Activated CD4-positive, alpha-beta T cell treated with anti-CD3 and anti-CD28 coated beads, Interleukin-2, amount 10 ng/mL, durations not matched to agents 24 days and 14 days (primary cell): ENCODE measurements around the gene TCOF1. TPM values are rescaled to one million over a fixed set of nuclear protein-coding genes. Genes with fewer than 3 reads are reported as not detected.
A peak's percentile ranks its signal among the peaks of the same experiment; 100 is the strongest.

ENCODE experiments used
- DNase-seq: peaks from one replicate; pipeline ENCODE4 v3.0.0; 2022
- H3K27ac Mint-ChIP-seq: one replicate; pipeline ENCODE4 v1.8.0; 2022; ENCODE audit warnings: mild to moderate bottlenecking, mixed read lengths
- H3K27me3 Mint-ChIP-seq: one replicate; pipeline ENCODE4 v1.8.0; 2022; ENCODE audit warnings: mixed read lengths
- H3K36me3 Mint-ChIP-seq: one replicate; pipeline ENCODE4 v1.8.0; 2022; ENCODE audit warnings: low read depth, mild to moderate bottlenecking, mixed read lengths
- H3K4me1 Mint-ChIP-seq: one replicate; pipeline ENCODE4 v1.8.0; 2021; ENCODE audit warnings: mixed read lengths
- H3K4me3 Mint-ChIP-seq: one replicate; pipeline ENCODE4 v1.8.0; 2022; ENCODE audit warnings: mild to moderate bottlenecking, moderate library complexity, mixed read lengths
- H3K9me3 Mint-ChIP-seq: one replicate; pipeline ENCODE4 v1.8.0; 2021; ENCODE audit warnings: mixed read lengths
- intact Hi-C: fragments of 100-400 bp; cut with micrococcal nuclease; formaldehyde crosslinking; loops from one replicate; pipeline ENCODE4 v1.15.1; 2023
- total RNA-seq: library from RNA; stranded (reverse); gene quantifications from 2 replicates; pipeline ENCODE4 v1.2.3, GENCODE V29; 2022

TCOF1 gene
- total RNA-seq, 1 donor from 2014 or later, result 130 TPM

GRCh38 chr5:150404535-150404934, 47.0 kb downstream of the TCOF1 start:
- no peak for DNase-seq
- Mint-ChIP-seq H3K4me1 (peaks cover 4% of the 10 kb centered on the region), H3K27me3 (no peaks in the 10 kb centered on the region), H3K27ac (no peak overlapping the region), H3K36me3 (peaks cover 60% of the 10 kb centered on the region), H3K9me3 (no peaks in the 10 kb centered on the region), H3K4me3 (no peak overlapping the region)
- intact Hi-C loops, result no loop called here

- Mint-ChIP-seq H3K4me3 (no peak overlapping the region), H3K9me3 (no peaks in the 10 kb centered on the region), H3K27me3 (no peaks in the 10 kb centered on the region), H3K36me3 (peaks cover 59% of the 10 kb centered on the region), H3K4me1 (peaks cover 11% of the 10 kb centered on the region), H3K27ac (no peak overlapping the region)
- no peak for DNase-seq
- intact Hi-C loops, result no loop called here
Measured at GRCh38 chr5:150404941-150405816, 47.7 kb downstream of the TCOF1 start.

- no peak overlapping the region for H3K27ac Mint-ChIP-seq
- H3K4me1 Mint-ChIP-seq, result peaks cover 19% of the 10 kb centered on the region
- H3K36me3 Mint-ChIP-seq, result peaks cover 55% of the 10 kb centered on the region
- no peaks in the 10 kb centered on the region for H3K9me3 Mint-ChIP-seq
- H3K27me3 Mint-ChIP-seq, result no peaks in the 10 kb centered on the region
- H3K4me3 Mint-ChIP-seq, result no peak overlapping the region
- DNase-seq, result no peak
- intact Hi-C loops, result no loop called here
Measured at GRCh38 chr5:150406103-150406722, 48.7 kb downstream of the TCOF1 start.

GRCh38 chr5:150406723-150407095, 49.2 kb downstream of the TCOF1 start:
- no peak overlapping the region for H3K27ac Mint-ChIP-seq
- H3K9me3 Mint-ChIP-seq, result no peaks in the 10 kb centered on the region
- no peak for DNase-seq
- peaks cover 50% of the 10 kb centered on the region for H3K36me3 Mint-ChIP-seq
- no peaks in the 10 kb centered on the region for H3K27me3 Mint-ChIP-seq
- peaks cover 20% of the 10 kb centered on the region for H3K4me1 Mint-ChIP-seq
- intact Hi-C loops, result no loop called here
- H3K4me3 Mint-ChIP-seq, result no peak overlapping the region

- H3K4me3 Mint-ChIP-seq, result no peak overlapping the region
- no peaks in the 10 kb centered on the region for H3K27me3 Mint-ChIP-seq
- intact Hi-C loops, result no loop called here
- H3K9me3 Mint-ChIP-seq, result no peaks in the 10 kb centered on the region
- H3K27ac Mint-ChIP-seq, result no peak overlapping the region
- DNase-seq, result no peak
- peaks cover 49% of the 10 kb centered on the region for H3K36me3 Mint-ChIP-seq
- peaks cover 20% of the 10 kb centered on the region for H3K4me1 Mint-ChIP-seq
Measured at GRCh38 chr5:150407096-150407720, 49.7 kb downstream of the TCOF1 start.

- Mint-ChIP-seq H3K4me3 (no peak overlapping the region), H3K36me3 (peaks cover 41% of the 10 kb centered on the region)
Measured at GRCh38 chr5:150408231-150408943, 50.9 kb downstream of the TCOF1 start.

GRCh38 chr5:150409638-150410523, 52.4 kb downstream of the TCOF1 start:
- Mint-ChIP-seq H3K36me3 (peaks cover 36% of the 10 kb centered on the region), H3K27ac (peak overlapping the region; percentile 98), H3K27me3 (no peaks in the 10 kb centered on the region), H3K9me3 (no peaks in the 10 kb centered on the region), H3K4me3 (peak overlapping the region; percentile 96), H3K4me1 (peaks cover 34% of the 10 kb centered on the region)
- DNase-seq, result peak; percentile 85
- intact Hi-C loops, result loop anchor here (5.0 kb wide), 2 partner anchors 687 to 742 kb away; no protein-coding TSS in a partner anchor

More at GRCh38 chr5:150408231-150408943, 50.9 kb downstream of the TCOF1 start:
- H3K4me1 Mint-ChIP-seq, result peaks cover 30% of the 10 kb centered on the region
- H3K27me3 Mint-ChIP-seq, result no peaks in the 10 kb centered on the region
- intact Hi-C loops, result no loop called here
- no peak for DNase-seq
- H3K27ac Mint-ChIP-seq, result no peak overlapping the region
- no peaks in the 10 kb centered on the region for H3K9me3 Mint-ChIP-seq

GRCh38 chr5:150410524-150411244, 53.2 kb downstream of the TCOF1 start:
- Mint-ChIP-seq H3K36me3 (peaks cover 37% of the 10 kb centered on the region), H3K9me3 (no peaks in the 10 kb centered on the region), H3K4me1 (peaks cover 34% of the 10 kb centered on the region), H3K27me3 (no peaks in the 10 kb centered on the region), H3K4me3 (peak overlapping the region; percentile 96), H3K27ac (peak overlapping the region; percentile 98)
- DNase-seq, result peak; percentile 87
- intact Hi-C loops, result loop anchor here (1.0 to 5.0 kb wide), 3 partner anchors 39 to 742 kb away; partner anchors contain the start of gene RPS14

- peak; percentile 91 for DNase-seq
- no peaks in the 10 kb centered on the region for H3K27me3 Mint-ChIP-seq
- peaks cover 34% of the 10 kb centered on the region for H3K4me1 Mint-ChIP-seq
- H3K9me3 Mint-ChIP-seq, result no peaks in the 10 kb centered on the region
- intact Hi-C loops, result loop anchor here (1.0 to 5.0 kb wide), 3 partner anchors 38 to 741 kb away; partner anchors contain the start of gene RPS14
- H3K27ac Mint-ChIP-seq, result peak overlapping the region; percentile 98
- peak overlapping the region; percentile 96 for H3K4me3 Mint-ChIP-seq
- peaks cover 30% of the 10 kb centered on the region for H3K36me3 Mint-ChIP-seq
Measured at GRCh38 chr5:150411245-150411979, 53.9 kb downstream of the TCOF1 start.

GRCh38 chr5:150412319-150413175, 55.0 kb downstream of the TCOF1 start, which contains the start of gene CD74:
TSS of gene CD74 (minus strand) at chr5:150412910. CDS start at chr5:150412749, 161 bp downstream.
- peak within 1 kb of the TSS; percentile 98 for H3K27ac Mint-ChIP-seq
- intact Hi-C loops, result loop anchor here (1.0 to 5.0 kb wide), 5 partner anchors 24 to 740 kb away; partner anchors contain the start of genes HMGXB3, TCOF1 and TIGD6
- no peaks in the 10 kb centered on the region for H3K9me3 Mint-ChIP-seq
- H3K4me1 Mint-ChIP-seq, result peaks cover 34% of the 10 kb centered on the region
- H3K27me3 Mint-ChIP-seq, result no peaks in the 10 kb centered on the region
- peak within 1 kb of the TSS; percentile 96 for H3K4me3 Mint-ChIP-seq
- peak; percentile 98 for DNase-seq
- H3K36me3 Mint-ChIP-seq, result peaks cover 19% of the 10 kb centered on the region
